SK-N-SH treated with all-trans-retinoic acid at 6 μM for 48 hours (cell line): Measurements from ENCODE around the gene SMOC2.

Source experiments
- ATAC-seq: fragments of 200-7000 bp; cut with Tn5 transposase; 3 replicates; pipeline ENCODE4 v1.9.1; 2020; ENCODE audit warnings: mild to moderate bottlenecking, moderate library complexity
- ARNTL ChIP-seq: fragments of 450-650 bp; formaldehyde crosslinking; IDR thresholded peaks from 2 replicates; pipeline ENCODE4 v1.5.0; 2020; ENCODE audit warnings: low read depth, mild to moderate bottlenecking, moderate library complexity, borderline replicate concordance
- BACH2 ChIP-seq: fragments of 250-450 bp; sonication (Bioruptor Pico); IDR thresholded peaks from 2 replicates; pipeline ENCODE4 v1.9.0; 2021; ENCODE audit warnings: mild to moderate bottlenecking, borderline replicate concordance
- CSDC2 ChIP-seq: fragments of 250-450 bp; sonication (Bioruptor Pico); IDR thresholded peaks from 2 replicates; pipeline ENCODE4 v1.5.0; 2020; ENCODE audit warnings: mild to moderate bottlenecking, moderate library complexity
- ESRRG ChIP-seq: fragments of 250-450 bp; sonication (Bioruptor Pico); IDR thresholded peaks from 2 replicates; pipeline ENCODE4 v1.6.1; 2021; ENCODE audit warnings: mild to moderate bottlenecking
- GLIS3 ChIP-seq: fragments of 250-450 bp; sonication (Bioruptor Pico); IDR thresholded peaks from 2 replicates; pipeline ENCODE4 v1.5.0; 2020; ENCODE audit warnings: mild to moderate bottlenecking, moderate library complexity
- ISL1 ChIP-seq: fragments of 250-450 bp; sonication (Bioruptor Pico); IDR thresholded peaks from 2 replicates; pipeline ENCODE4 v2.1.2; 2022; ENCODE audit warnings: mild to moderate bottlenecking, moderate library complexity
- OSR1 ChIP-seq: fragments of 250-450 bp; sonication (Bioruptor Pico); IDR thresholded peaks from 2 replicates; pipeline ENCODE4 v1.8.0; 2022; ENCODE audit warnings: moderate library complexity, mild to moderate bottlenecking, inconsistent platforms
- PPARA ChIP-seq: fragments of 250-450 bp; sonication (Bioruptor Pico); IDR thresholded peaks from 2 replicates; pipeline ENCODE4 v1.5.0; 2020; ENCODE audit warnings: mild to moderate bottlenecking, borderline replicate concordance
- RARB ChIP-seq: fragments of 250-450 bp; sonication (Bioruptor Pico); IDR thresholded peaks from 2 replicates; pipeline ENCODE4 v1.8.0; 2021; ENCODE audit warnings: mild to moderate bottlenecking, moderate library complexity
- SNAI2 ChIP-seq: fragments of 250-450 bp; sonication (Bioruptor Pico); IDR thresholded peaks from 2 replicates; pipeline ENCODE4 v1.5.0; 2020; ENCODE audit warnings: mild to moderate bottlenecking, moderate library complexity
- TCF4 ChIP-seq: fragments of 250-450 bp; sonication (Bioruptor Pico); IDR thresholded peaks from 2 replicates; pipeline ENCODE4 v1.8.0; 2021; ENCODE audit warnings: mild to moderate bottlenecking, moderate library complexity, borderline replicate concordance
- TOX ChIP-seq: fragments of 250-450 bp; sonication (Bioruptor Pico); IDR thresholded peaks from 2 replicates; pipeline ENCODE4 v1.8.0; 2021; ENCODE audit warnings: mild to moderate bottlenecking, moderate library complexity, borderline replicate concordance
- ZC3H10 ChIP-seq: fragments of 250-450 bp; sonication (Bioruptor Pico); IDR thresholded peaks from 2 replicates; pipeline ENCODE4 v1.5.1; 2021; ENCODE audit warnings: mild to moderate bottlenecking, moderate library complexity
- ZFP3 ChIP-seq: fragments of 250-450 bp; sonication (Bioruptor Pico); IDR thresholded peaks from 2 replicates; pipeline ENCODE4 v1.5.0; 2020; ENCODE audit warnings: mild to moderate bottlenecking, moderate library complexity
- ZNF565 ChIP-seq: fragments of 450-650 bp; formaldehyde crosslinking; conservative IDR thresholded peaks from 2 replicates; pipeline ENCODE4 v1.5.0; 2020; ENCODE audit warnings: low read depth, mild to moderate bottlenecking, moderate library complexity
- ZNF70 ChIP-seq: fragments of 450-650 bp; formaldehyde crosslinking; IDR thresholded peaks from 2 replicates; pipeline ENCODE4 v1.5.0; 2020; ENCODE audit warnings: mild to moderate bottlenecking, moderate library complexity
- ZNF8 ChIP-seq: fragments of 450-650 bp; formaldehyde crosslinking; IDR thresholded peaks from 2 replicates; pipeline ENCODE4 v1.5.0; 2020; ENCODE audit warnings: mild to moderate bottlenecking, moderate library complexity
- TF ChIP-seq, protein P1 (sequence below): fragments of 250-450 bp; sonication (Bioruptor Pico); IDR thresholded peaks from 2 replicates; pipeline ENCODE4 v1.5.1; 2021; ENCODE audit warnings: mild to moderate bottlenecking, moderate library complexity
- TF ChIP-seq, protein P2 (sequence below): fragments of 250-450 bp; sonication (Bioruptor Pico); IDR thresholded peaks from 2 replicates; pipeline ENCODE4 v1.5.1; 2020; ENCODE audit warnings: low read depth, mild to moderate bottlenecking, moderate library complexity
- TF ChIP-seq, protein P3 (sequence below): fragments of 250-450 bp; sonication (Bioruptor Pico); IDR thresholded peaks from 2 replicates; pipeline ENCODE4 v1.8.0; 2021; ENCODE audit warnings: low read depth, mild to moderate bottlenecking, moderate library complexity, borderline replicate concordance
- TF ChIP-seq, protein P4 (sequence below): fragments of 250-450 bp; sonication (Bioruptor Pico); IDR thresholded peaks from 2 replicates; pipeline ENCODE4 v1.5.0; 2020; ENCODE audit warnings: mild to moderate bottlenecking, moderate library complexity
- TF ChIP-seq, protein P5 (sequence below): fragments of 250-450 bp; sonication (Bioruptor Pico); IDR thresholded peaks from 2 replicates; pipeline ENCODE4 v1.8.0; 2020; ENCODE audit warnings: mild to moderate bottlenecking, moderate library complexity, borderline replicate concordance

Gene SMOC2

DNA sequence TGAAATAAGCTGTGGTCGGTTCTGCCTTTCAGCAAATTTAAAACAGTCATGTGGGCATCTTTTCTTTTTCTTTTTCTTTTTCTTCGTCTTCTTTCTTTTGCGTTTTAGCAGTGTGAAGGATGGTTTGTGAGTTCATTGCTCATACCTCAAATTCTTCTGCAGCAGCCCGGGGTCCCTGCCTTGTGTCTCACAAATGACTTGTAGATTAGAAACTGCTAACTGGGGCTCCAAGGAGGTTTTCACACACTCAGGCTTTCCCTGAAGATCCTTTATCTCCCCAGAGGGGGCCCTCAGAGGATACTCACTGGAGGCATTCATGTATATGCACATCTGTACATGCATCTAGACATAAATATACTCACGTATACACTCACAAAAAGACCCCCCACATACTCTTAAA lies 1.7 kb downstream of the SMOC2 start (continued):
- TF ChIP-seq, protein P1, sequence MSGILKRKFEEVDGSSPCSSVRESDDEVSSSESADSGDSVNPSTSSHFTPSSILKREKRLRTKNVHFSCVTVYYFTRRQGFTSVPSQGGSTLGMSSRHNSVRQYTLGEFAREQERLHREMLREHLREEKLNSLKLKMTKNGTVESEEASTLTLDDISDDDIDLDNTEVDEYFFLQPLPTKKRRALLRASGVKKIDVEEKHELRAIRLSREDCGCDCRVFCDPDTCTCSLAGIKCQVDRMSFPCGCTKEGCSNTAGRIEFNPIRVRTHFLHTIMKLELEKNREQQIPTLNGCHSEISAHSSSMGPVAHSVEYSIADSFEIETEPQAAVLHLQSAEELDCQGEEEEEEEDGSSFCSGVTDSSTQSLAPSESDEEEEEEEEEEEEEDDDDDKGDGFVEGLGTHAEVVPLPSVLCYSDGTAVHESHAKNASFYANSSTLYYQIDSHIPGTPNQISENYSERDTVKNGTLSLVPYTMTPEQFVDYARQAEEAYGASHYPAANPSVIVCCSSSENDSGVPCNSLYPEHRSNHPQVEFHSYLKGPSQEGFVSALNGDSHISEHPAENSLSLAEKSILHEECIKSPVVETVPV: no peak
- TF ChIP-seq, protein P2, sequence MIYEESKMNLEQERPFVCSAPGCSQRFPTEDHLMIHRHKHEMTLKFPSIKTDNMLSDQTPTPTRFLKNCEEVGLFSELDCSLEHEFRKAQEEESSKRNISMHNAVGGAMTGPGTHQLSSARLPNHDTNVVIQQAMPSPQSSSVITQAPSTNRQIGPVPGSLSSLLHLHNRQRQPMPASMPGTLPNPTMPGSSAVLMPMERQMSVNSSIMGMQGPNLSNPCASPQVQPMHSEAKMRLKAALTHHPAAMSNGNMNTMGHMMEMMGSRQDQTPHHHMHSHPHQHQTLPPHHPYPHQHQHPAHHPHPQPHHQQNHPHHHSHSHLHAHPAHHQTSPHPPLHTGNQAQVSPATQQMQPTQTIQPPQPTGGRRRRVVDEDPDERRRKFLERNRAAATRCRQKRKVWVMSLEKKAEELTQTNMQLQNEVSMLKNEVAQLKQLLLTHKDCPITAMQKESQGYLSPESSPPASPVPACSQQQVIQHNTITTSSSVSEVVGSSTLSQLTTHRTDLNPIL: no peak
- TF ChIP-seq TCF4 (CRISPR knock-in tag) (no peak), GLIS3 (CRISPR knock-in tag) (no peak), ISL1 (CRISPR knock-in tag) (no peak), ZNF70 (CRISPR knock-in tag) (no peak)
- TF ChIP-seq, protein P3, sequence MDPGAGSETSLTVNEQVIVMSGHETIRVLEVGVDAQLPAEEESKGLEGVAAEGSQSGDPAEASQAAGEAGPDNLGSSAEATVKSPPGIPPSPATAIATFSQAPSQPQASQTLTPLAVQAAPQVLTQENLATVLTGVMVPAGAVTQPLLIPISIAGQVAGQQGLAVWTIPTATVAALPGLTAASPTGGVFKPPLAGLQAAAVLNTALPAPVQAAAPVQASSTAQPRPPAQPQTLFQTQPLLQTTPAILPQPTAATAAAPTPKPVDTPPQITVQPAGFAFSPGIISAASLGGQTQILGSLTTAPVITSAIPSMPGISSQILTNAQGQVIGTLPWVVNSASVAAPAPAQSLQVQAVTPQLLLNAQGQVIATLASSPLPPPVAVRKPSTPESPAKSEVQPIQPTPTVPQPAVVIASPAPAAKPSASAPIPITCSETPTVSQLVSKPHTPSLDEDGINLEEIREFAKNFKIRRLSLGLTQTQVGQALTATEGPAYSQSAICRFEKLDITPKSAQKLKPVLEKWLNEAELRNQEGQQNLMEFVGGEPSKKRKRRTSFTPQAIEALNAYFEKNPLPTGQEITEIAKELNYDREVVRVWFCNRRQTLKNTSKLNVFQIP (CRISPR knock-in tag): no peak
- TF ChIP-seq, all 23 proteins: peak for 0

DNA sequence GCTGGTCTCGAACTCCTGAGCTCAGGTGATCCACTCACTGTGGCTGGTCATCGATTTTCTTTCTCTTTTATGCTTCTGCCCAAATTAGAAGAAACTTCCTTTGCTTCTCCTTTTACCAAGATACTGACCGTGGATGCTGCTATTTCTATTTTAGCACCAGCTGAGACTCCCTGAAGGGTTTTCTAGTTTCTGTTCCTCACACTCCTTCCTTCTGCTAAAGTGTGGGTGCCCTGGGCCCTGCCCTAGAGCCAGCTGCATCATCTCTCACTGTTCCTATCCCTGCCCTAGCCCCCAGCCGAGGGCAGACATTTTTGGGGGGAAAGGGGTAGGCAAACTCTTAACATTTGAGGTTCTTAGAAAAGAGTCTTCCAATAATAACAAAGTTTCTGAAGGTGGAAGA lies 6.3 kb downstream of the SMOC2 start:
- ATAC-seq: no peak
- TF ChIP-seq GLIS3 (CRISPR knock-in tag): no peak
- no peak for TF ChIP-seq SNAI2 (CRISPR knock-in tag)
- no peak for TF ChIP-seq PPARA (CRISPR knock-in tag)
- TF ChIP-seq, protein P1: no peak
- TF ChIP-seq, protein P2: no peak
- TF ChIP-seq, protein P4, sequence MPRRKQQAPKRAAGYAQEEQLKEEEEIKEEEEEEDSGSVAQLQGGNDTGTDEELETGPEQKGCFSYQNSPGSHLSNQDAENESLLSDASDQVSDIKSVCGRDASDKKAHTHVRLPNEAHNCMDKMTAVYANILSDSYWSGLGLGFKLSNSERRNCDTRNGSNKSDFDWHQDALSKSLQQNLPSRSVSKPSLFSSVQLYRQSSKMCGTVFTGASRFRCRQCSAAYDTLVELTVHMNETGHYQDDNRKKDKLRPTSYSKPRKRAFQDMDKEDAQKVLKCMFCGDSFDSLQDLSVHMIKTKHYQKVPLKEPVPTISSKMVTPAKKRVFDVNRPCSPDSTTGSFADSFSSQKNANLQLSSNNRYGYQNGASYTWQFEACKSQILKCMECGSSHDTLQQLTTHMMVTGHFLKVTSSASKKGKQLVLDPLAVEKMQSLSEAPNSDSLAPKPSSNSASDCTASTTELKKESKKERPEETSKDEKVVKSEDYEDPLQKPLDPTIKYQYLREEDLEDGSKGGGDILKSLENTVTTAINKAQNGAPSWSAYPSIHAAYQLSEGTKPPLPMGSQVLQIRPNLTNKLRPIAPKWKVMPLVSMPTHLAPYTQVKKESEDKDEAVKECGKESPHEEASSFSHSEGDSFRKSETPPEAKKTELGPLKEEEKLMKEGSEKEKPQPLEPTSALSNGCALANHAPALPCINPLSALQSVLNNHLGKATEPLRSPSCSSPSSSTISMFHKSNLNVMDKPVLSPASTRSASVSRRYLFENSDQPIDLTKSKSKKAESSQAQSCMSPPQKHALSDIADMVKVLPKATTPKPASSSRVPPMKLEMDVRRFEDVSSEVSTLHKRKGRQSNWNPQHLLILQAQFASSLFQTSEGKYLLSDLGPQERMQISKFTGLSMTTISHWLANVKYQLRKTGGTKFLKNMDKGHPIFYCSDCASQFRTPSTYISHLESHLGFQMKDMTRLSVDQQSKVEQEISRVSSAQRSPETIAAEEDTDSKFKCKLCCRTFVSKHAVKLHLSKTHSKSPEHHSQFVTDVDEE (CRISPR knock-in tag): no peak
- no peak for TF ChIP-seq ZC3H10 (CRISPR knock-in tag)
- TF ChIP-seq, protein P3 (CRISPR knock-in tag): no peak
- TF ChIP-seq ZNF70 (CRISPR knock-in tag): no peak
- TF ChIP-seq CSDC2: no peak
- TF ChIP-seq ZNF8 (CRISPR knock-in tag): no peak
- no peak for TF ChIP-seq RARB (CRISPR knock-in tag)
- TF ChIP-seq TCF4 (CRISPR knock-in tag): no peak
- no peak for TF ChIP-seq TOX (CRISPR knock-in tag)
- TF ChIP-seq BACH2 (CRISPR knock-in tag): no peak
- TF ChIP-seq OSR1 (CRISPR knock-in tag): no peak
- TF ChIP-seq ZFP3 (CRISPR knock-in tag): no peak

DNA sequence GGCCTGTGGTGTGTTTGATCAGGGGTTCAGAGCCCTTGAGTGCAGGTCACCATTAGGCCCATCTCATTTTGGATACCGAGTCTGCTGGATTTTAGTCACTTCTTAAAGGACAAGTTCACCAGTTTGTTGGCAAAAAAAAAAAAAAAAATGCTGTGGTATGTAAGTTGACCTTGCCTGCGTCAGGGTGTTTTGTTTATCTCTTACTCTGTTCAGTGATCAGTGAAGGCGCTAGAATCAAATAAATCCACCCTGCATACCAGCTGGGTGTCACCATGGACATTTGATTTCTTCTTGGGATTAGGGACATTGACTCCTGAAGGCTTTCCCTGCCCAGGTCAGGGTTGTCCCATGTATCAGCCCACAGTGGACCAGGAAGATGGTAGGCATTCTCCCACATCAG lies 6.7 kb downstream of the SMOC2 start:
- ATAC-seq: no peak
- no peak for TF ChIP-seq GLIS3 (CRISPR knock-in tag)
- no peak for TF ChIP-seq BACH2 (CRISPR knock-in tag)
- TF ChIP-seq, protein P1: no peak
- no peak for TF ChIP-seq CSDC2
- no peak for TF ChIP-seq ZC3H10 (CRISPR knock-in tag)
- no peak for TF ChIP-seq PPARA (CRISPR knock-in tag)
- TF ChIP-seq ESRRG (CRISPR knock-in tag): no peak
- TF ChIP-seq ARNTL: no peak
- no peak for TF ChIP-seq ZNF565 (CRISPR knock-in tag)
- TF ChIP-seq, protein P5, sequence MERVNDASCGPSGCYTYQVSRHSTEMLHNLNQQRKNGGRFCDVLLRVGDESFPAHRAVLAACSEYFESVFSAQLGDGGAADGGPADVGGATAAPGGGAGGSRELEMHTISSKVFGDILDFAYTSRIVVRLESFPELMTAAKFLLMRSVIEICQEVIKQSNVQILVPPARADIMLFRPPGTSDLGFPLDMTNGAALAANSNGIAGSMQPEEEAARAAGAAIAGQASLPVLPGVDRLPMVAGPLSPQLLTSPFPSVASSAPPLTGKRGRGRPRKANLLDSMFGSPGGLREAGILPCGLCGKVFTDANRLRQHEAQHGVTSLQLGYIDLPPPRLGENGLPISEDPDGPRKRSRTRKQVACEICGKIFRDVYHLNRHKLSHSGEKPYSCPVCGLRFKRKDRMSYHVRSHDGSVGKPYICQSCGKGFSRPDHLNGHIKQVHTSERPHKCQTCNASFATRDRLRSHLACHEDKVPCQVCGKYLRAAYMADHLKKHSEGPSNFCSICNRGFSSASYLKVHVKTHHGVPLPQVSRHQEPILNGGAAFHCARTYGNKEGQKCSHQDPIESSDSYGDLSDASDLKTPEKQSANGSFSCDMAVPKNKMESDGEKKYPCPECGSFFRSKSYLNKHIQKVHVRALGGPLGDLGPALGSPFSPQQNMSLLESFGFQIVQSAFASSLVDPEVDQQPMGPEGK (CRISPR knock-in tag): no peak
